Panc1 (cell line): Measurements from ENCODE around the gene EPS8L2.
A peak's percentile ranks its signal among the peaks of the same experiment; 100 is the strongest.

Source experiments
- CTCF ChIP-seq: fragments of 450-650 bp; IDR thresholded peaks from 2 replicates; pipeline ENCODE4 v1.5.1; 2017; ENCODE audit warnings: mild to moderate bottlenecking
- POLR2AphosphoS5 ChIP-seq: IDR thresholded peaks from 2 replicates; pipeline ENCODE4 v1.6.1; 2012; ENCODE audit warnings: mild to moderate bottlenecking, low read depth, low read length, moderate library complexity
- SIN3A ChIP-seq: IDR thresholded peaks from 2 replicates; pipeline ENCODE4 v1.6.1; 2012; ENCODE audit warnings: low read depth, mild to moderate bottlenecking, low read length, moderate library complexity, borderline replicate concordance; ENCODE audit not compliant: insufficient read depth
- TCF7L2 ChIP-seq: IDR thresholded peaks from 2 replicates; pipeline ENCODE4 v1.6.1; 2011; ENCODE audit warnings: mild to moderate bottlenecking, low read depth, low read length, inconsistent platforms
- TF ChIP-seq, protein P1 (sequence below), 2 experiments: IDR thresholded peaks; 2 replicates each; pipeline ENCODE4 v1.6.1; 2011 to 2012; ENCODE audit warnings: low read depth in 2 of 2, control low read depth in 1 of 2, low read length in 1 of 2, mild to moderate bottlenecking in 1 of 2, moderate library complexity in 1 of 2; ENCODE audit not compliant: insufficient read depth in 1 of 2

DNA sequence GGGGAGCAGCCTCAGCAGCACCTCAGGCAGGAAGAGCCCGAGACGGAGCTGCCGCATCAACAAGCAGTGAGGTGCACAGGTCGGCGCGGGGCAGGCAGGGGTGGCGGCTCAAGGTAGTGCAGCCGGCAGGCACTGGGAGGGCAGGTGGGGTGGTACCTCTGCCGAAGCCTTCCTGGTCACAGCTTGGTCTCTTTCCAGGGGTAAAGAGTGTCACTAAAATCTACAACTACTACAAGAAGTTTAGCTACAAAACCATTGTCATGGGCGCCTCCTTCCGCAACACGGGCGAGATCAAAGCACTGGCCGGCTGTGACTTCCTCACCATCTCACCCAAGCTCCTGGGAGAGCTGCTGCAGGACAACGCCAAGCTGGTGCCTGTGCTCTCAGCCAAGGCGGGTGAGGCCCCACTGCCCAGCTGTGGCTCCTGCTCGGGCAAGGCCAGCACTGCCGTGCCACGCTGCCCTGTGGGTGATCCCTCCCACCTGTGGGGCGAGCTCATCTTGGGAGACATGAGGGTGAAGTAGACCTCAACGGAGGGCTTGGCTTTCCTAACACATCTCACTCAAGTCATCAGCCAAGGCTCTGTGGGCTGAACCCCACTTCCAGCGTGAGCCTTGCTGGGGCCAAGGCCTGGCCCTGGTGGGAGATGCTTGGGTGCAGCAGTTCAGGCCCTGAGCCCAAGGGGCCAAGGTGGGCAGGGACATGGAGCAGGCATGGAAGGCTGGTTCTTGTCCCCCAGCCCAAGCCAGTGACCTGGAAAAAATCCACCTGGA, 57.7 kb downstream of the EPS8L2 start:
- TF ChIP-seq CTCF = no peak
- TF ChIP-seq TCF7L2 = peak; percentile 94
- TF ChIP-seq, protein P1, sequence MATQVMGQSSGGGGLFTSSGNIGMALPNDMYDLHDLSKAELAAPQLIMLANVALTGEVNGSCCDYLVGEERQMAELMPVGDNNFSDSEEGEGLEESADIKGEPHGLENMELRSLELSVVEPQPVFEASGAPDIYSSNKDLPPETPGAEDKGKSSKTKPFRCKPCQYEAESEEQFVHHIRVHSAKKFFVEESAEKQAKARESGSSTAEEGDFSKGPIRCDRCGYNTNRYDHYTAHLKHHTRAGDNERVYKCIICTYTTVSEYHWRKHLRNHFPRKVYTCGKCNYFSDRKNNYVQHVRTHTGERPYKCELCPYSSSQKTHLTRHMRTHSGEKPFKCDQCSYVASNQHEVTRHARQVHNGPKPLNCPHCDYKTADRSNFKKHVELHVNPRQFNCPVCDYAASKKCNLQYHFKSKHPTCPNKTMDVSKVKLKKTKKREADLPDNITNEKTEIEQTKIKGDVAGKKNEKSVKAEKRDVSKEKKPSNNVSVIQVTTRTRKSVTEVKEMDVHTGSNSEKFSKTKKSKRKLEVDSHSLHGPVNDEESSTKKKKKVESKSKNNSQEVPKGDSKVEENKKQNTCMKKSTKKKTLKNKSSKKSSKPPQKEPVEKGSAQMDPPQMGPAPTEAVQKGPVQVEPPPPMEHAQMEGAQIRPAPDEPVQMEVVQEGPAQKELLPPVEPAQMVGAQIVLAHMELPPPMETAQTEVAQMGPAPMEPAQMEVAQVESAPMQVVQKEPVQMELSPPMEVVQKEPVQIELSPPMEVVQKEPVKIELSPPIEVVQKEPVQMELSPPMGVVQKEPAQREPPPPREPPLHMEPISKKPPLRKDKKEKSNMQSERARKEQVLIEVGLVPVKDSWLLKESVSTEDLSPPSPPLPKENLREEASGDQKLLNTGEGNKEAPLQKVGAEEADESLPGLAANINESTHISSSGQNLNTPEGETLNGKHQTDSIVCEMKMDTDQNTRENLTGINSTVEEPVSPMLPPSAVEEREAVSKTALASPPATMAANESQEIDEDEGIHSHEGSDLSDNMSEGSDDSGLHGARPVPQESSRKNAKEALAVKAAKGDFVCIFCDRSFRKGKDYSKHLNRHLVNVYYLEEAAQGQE (IDR thresholded peaks at IDR 0.05; ENCODE audit: insufficient read depth in 1 of 2, low read depth in 2 of 2, low read length in 1 of 2) = no peak
- TF ChIP-seq SIN3A = no peak
- peak; percentile 16 for TF ChIP-seq POLR2AphosphoS5
